Muscle of leg (tissue), 11 donors: ENCODE data around the gene BAIAP2L1. TPM values are rescaled to one million over a fixed set of nuclear protein-coding genes. Genes with fewer than 3 reads are reported as not detected.
"Not testable (repeated sequence)": the region's sequence is repeated elsewhere in the genome, so short reads cannot be mapped to it uniquely, and the experiment has no call there.

ENCODE experiments used
- DNase-seq: peaks from one replicate; pipeline ENCODE4 v3.0.0; 2013
- H3K27ac ChIP-seq: one replicate; pipeline ENCODE4 v1.5.1; 2013; ENCODE audit warnings: mild to moderate bottlenecking, low read length, control low read depth
- H3K27me3 ChIP-seq: one replicate; pipeline ENCODE4 v1.6.1; 2013; ENCODE audit warnings: low read length; ENCODE audit not compliant: control insufficient read depth, insufficient read depth
- H3K36me3 ChIP-seq: one replicate; pipeline ENCODE4 v1.6.1; 2013; ENCODE audit warnings: low read length; ENCODE audit not compliant: control insufficient read depth, insufficient read depth
- H3K4me1 ChIP-seq: one replicate; pipeline ENCODE4 v1.6.1; 2013; ENCODE audit warnings: low read length; ENCODE audit not compliant: control insufficient read depth, insufficient read depth
- H3K4me3 ChIP-seq: one replicate; pipeline ENCODE4 v1.5.1; 2013; ENCODE audit warnings: low read length, control low read depth
- H3K9me3 ChIP-seq: replicated peaks from 2 replicates; pipeline ENCODE4 v1.6.1; 2013; ENCODE audit warnings: low read depth, low read length; ENCODE audit not compliant: control insufficient read depth
- WGBS: methylation state at CpG from one replicate; pipeline ENCODE4 v1.1.5; 2013; ENCODE audit warnings: missing lambda C conversion rate; ENCODE audit not compliant: insufficient coverage; 5-methylcytosine and 5-hydroxymethylcytosine counted together
- polyA plus RNA-seq, 8 donors: library from polyadenylated mRNA; unstranded; fragments of 120-200 nt; gene quantifications; one replicate each; pipeline versions ENCODE4 v1.2.1 to v1.2.3, GENCODE V29; 2013; ENCODE audit warnings: inconsistent platforms in 1 of 8, low replicate concordance in 1 of 8; ENCODE audit not compliant: insufficient read length in 8 of 8, insufficient read depth in 1 of 8
- total RNA-seq: library from RNA; stranded (reverse); fragments of 120-200 nt; gene quantifications from one replicate; pipeline ENCODE4 v1.2.4, GENCODE V29; 2013

Gene BAIAP2L1
- total and polyA plus RNA-seq, 9 donors, result 2.9 to 12.2 (median 6.8) TPM

- H3K9me3 ChIP-seq, result no peaks in the 10 kb centered on the region
- H3K27ac ChIP-seq, result no peak overlapping the region
- no peak overlapping the region for H3K4me3 ChIP-seq
- no peaks in the 10 kb centered on the region for H3K4me1 ChIP-seq
- no peaks in the 10 kb centered on the region for H3K36me3 ChIP-seq
- no peaks in the 10 kb centered on the region for H3K27me3 ChIP-seq
- DNase-seq, result no peak
- 56% methylated on average over 3 of the region's 7 CpGs for WGBS
These were observed 17.9 kb upstream of the BAIAP2L1 start for GRCh38 chr7:98418636-98419315.

GRCh38 chr7:98418271-98418635 lies 17.4 kb upstream of the BAIAP2L1 start:
- H3K4me3 ChIP-seq, result no peak overlapping the region
- H3K9me3 ChIP-seq, result no peaks in the 10 kb centered on the region
- no peaks in the 10 kb centered on the region for H3K4me1 ChIP-seq
- no peaks in the 10 kb centered on the region for H3K36me3 ChIP-seq
- WGBS, result no CpG with 5 or more reads among the region's 7 CpGs
- DNase-seq, result no peak
- H3K27me3 ChIP-seq, result no peaks in the 10 kb centered on the region
- no peak overlapping the region for H3K27ac ChIP-seq

GRCh38 chr7:98417604-98418270 lies 16.8 kb upstream of the BAIAP2L1 start:
- not testable (repeated sequence) for DNase-seq, H3K9me3 ChIP-seq, H3K27ac ChIP-seq, H3K4me3 ChIP-seq, H3K27me3 ChIP-seq, H3K4me1 ChIP-seq, H3K36me3 ChIP-seq
- 25% methylated on average over 4 of the region's 12 CpGs for WGBS

GRCh38 chr7:98414205-98414900 lies 13.5 kb upstream of the BAIAP2L1 start:
- no peak overlapping the region for H3K27ac ChIP-seq
- H3K4me1 ChIP-seq, result no peaks in the 10 kb centered on the region
- H3K27me3 ChIP-seq, result no peaks in the 10 kb centered on the region
- no peaks in the 10 kb centered on the region for H3K9me3 ChIP-seq
- H3K4me3 ChIP-seq, result no peak overlapping the region
- H3K36me3 ChIP-seq, result no peaks in the 10 kb centered on the region
- DNase-seq, result no peak
- WGBS, result 91% methylated on average over 3 of the region's 6 CpGs

- not testable (repeated sequence) for H3K9me3 ChIP-seq, H3K4me1 ChIP-seq, H3K4me3 ChIP-seq, H3K27me3 ChIP-seq, DNase-seq, H3K36me3 ChIP-seq, H3K27ac ChIP-seq
- 73% methylated on average over 4 of the region's 6 CpGs for WGBS
These were observed 12.8 kb upstream of the BAIAP2L1 start for GRCh38 chr7:98413655-98414054.

GRCh38 chr7:98409843-98410242 lies 9.0 kb upstream of the BAIAP2L1 start:
- no peak overlapping the region for H3K27ac ChIP-seq
- H3K36me3 ChIP-seq, result no peaks in the 10 kb centered on the region
- H3K9me3 ChIP-seq, result no peaks in the 10 kb centered on the region
- no peak overlapping the region for H3K4me3 ChIP-seq
- no peaks in the 10 kb centered on the region for H3K4me1 ChIP-seq
- no CpG with 5 or more reads among the region's 3 CpGs for WGBS
- peaks cover 3% of the 10 kb centered on the region for H3K27me3 ChIP-seq
- DNase-seq, result no peak

GRCh38 chr7:98408146-98408545 lies 7.3 kb upstream of the BAIAP2L1 start:
- not testable (repeated sequence) for H3K36me3 ChIP-seq, H3K4me1 ChIP-seq, DNase-seq, H3K27ac ChIP-seq, H3K27me3 ChIP-seq, H3K4me3 ChIP-seq, H3K9me3 ChIP-seq
- WGBS, result 91% methylated on average over 5 of the region's 7 CpGs

GRCh38 chr7:98406827-98407226 lies 5.9 kb upstream of the BAIAP2L1 start:
- Histone ChIP-seq H3K27ac (no peak overlapping the region), H3K27me3 (peaks cover 4% of the 10 kb centered on the region), H3K9me3 (no peaks in the 10 kb centered on the region), H3K4me3 (no peak overlapping the region), H3K4me1 (no peaks in the 10 kb centered on the region), H3K36me3 (no peaks in the 10 kb centered on the region)
- no peak for DNase-seq
- WGBS, result 91% methylated on average over 5 of the region's 9 CpGs

GRCh38 chr7:98404840-98405239 lies 4.0 kb upstream of the BAIAP2L1 start:
- Histone ChIP-seq H3K36me3 (no peaks in the 10 kb centered on the region), H3K27me3 (peaks cover 12% of the 10 kb centered on the region), H3K4me3 (no peak overlapping the region), H3K9me3 (no peaks in the 10 kb centered on the region), H3K4me1 (peaks cover 7% of the 10 kb centered on the region), H3K27ac (no peak overlapping the region)
- DNase-seq, result no peak
- no CpG with 5 or more reads among the region's 2 CpGs for WGBS

GRCh38 chr7:98399890-98400541 lies 874 bp downstream of the BAIAP2L1 start:
- Histone ChIP-seq H3K27ac (peak overlapping the region; percentile 62), H3K36me3 (no peaks in the 10 kb centered on the region), H3K4me1 (peaks cover 14% of the 10 kb centered on the region), H3K4me3 (peak overlapping the region; percentile 50), H3K9me3 (no peaks in the 10 kb centered on the region), H3K27me3 (peaks cover 12% of the 10 kb centered on the region)
- 2% methylated on average over 5 of the region's 22 CpGs for WGBS
- peak; percentile 18 for DNase-seq
